Mesothelial cell of epicardium (in vitro differentiated cells): ENCODE measurements around the gene ANKMY1. TPM values are rescaled to one million over a fixed set of nuclear protein-coding genes. Genes with fewer than 3 reads are reported as not detected.

Source experiments
- DNase-seq, 2 experiments: peaks; one replicate each; pipeline ENCODE4 v3.0.0; 2021; ENCODE audit warnings: low spot score in 2 of 2; ENCODE audit not compliant: unreplicated experiment in 2 of 2
- H3K27ac Mint-ChIP-seq: 2 replicates; pipeline ENCODE4 v1.8.0; 2021; ENCODE audit warnings: mixed read lengths
- H3K27me3 Mint-ChIP-seq: 2 replicates; pipeline ENCODE4 v1.8.0; 2021; ENCODE audit warnings: low read depth, mixed read lengths
- H3K36me3 Mint-ChIP-seq: 2 replicates; pipeline ENCODE4 v1.8.0; 2021; ENCODE audit warnings: mixed read lengths
- H3K4me1 Mint-ChIP-seq: 2 replicates; pipeline ENCODE4 v1.8.0; 2021; ENCODE audit warnings: mixed read lengths
- H3K4me3 Mint-ChIP-seq: 2 replicates; pipeline ENCODE4 v1.8.0; 2021; ENCODE audit warnings: mild to moderate bottlenecking, moderate library complexity, mixed read lengths
- H3K9me3 Mint-ChIP-seq: 2 replicates; pipeline ENCODE4 v1.8.0; 2021; ENCODE audit warnings: mixed read lengths
- total RNA-seq: library from RNA; stranded (reverse); gene quantifications from 3 replicates; pipeline ENCODE4 v1.2.1, GENCODE V29; 2021
- TF ChIP-seq, protein P1 (sequence below): fragments of 200-600 bp; sonication (generic); IDR thresholded peaks from one replicate; pipeline ENCODE4 v1.5.0; 2021; ENCODE audit warnings: antibody characterized with exemption; ENCODE audit not compliant: unreplicated experiment

Gene ANKMY1
- total RNA-seq, 1 donor from 2014 or later = 29.8 TPM

DNA sequence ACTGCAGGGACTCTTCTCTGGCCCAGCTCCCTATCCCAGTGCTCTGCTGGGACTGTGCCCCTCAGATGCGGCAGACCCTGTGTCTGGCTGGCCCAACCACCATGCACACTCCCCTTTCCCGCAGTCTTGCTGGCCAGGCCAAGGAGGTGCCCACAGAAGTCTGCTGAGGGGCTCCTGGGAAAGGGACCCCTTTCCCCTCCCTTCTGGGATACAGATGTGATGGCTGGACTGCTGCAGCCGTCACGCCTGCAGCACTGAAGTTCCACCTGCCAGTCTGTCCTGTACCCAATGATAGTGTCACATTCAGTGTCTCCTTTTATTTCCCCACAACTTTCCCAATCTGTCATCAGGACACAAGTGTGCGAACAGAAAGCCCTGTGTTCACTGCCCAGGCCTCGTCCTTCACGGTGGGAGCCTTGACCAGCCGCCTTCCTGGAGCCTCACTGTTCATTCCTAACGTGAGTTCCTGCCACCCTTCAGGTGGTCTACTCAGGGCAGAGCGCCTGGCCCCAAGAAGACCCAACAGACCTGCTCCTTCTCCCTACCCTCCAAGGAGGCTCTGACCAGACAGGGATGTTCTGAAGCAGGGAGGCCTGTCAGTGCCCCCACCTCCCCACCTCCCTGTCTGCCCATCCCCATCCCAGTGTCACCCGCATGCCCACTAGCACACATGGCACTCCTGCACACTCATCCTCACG, 47.1 kb downstream of the ANKMY1 start:
- H3K27me3 Mint-ChIP-seq = no peaks in the 10 kb centered on the region
- no peak overlapping the region for H3K4me3 Mint-ChIP-seq
- no peak overlapping the region for H3K27ac Mint-ChIP-seq
- peaks cover 13% of the 10 kb centered on the region for H3K36me3 Mint-ChIP-seq
- no peak for DNase-seq
- no peaks in the 10 kb centered on the region for H3K9me3 Mint-ChIP-seq
- TF ChIP-seq, protein P1, sequence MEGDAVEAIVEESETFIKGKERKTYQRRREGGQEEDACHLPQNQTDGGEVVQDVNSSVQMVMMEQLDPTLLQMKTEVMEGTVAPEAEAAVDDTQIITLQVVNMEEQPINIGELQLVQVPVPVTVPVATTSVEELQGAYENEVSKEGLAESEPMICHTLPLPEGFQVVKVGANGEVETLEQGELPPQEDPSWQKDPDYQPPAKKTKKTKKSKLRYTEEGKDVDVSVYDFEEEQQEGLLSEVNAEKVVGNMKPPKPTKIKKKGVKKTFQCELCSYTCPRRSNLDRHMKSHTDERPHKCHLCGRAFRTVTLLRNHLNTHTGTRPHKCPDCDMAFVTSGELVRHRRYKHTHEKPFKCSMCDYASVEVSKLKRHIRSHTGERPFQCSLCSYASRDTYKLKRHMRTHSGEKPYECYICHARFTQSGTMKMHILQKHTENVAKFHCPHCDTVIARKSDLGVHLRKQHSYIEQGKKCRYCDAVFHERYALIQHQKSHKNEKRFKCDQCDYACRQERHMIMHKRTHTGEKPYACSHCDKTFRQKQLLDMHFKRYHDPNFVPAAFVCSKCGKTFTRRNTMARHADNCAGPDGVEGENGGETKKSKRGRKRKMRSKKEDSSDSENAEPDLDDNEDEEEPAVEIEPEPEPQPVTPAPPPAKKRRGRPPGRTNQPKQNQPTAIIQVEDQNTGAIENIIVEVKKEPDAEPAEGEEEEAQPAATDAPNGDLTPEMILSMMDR = no peak
- H3K4me1 Mint-ChIP-seq = peaks cover 2% of the 10 kb centered on the region

DNA sequence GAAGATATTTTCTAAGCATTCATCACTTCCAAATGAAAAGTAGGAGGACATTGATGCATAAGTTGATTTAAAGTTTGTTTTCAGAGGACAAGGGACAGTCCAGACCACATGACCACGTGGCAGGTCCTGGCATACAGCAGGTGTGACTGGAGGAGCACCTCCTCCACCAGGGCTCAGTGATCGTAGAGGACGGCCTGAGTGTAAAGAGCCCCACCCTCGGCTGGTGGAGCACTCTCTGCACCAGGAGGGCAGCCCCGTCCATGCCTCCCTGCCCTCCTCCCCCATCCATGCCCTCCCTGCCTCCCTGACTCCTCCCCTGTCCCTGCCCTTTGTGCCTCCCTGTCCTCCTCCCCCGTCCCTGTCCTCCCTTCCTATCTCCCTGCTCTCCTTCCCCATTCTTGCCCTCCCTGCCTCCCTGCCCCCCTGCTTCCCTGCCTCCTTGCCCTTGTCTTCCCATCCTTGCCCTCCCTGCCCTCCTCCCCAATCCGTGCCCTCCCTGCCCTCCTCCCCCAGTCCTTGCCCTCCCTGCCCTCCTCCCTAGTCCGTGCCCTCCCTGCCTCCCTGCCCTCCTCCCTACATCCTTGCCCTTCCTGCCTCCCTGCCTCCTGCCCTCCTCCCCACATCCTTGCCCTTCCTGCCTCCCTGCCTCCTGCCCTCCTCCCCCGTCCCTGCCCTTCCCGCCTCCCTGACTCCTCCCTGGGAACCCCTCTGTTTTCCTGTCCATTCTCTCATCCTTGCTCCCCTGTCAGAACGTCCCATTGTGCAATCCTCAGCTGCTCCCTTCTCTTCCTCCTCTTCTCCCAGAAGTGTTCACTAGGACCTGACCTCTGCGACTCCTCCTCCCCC, 47.9 kb downstream of the ANKMY1 start:
- TF ChIP-seq, protein P1 = no peak
- H3K27me3 Mint-ChIP-seq = no peaks in the 10 kb centered on the region
- peaks cover 2% of the 10 kb centered on the region for H3K4me1 Mint-ChIP-seq
- no peak overlapping the region for H3K4me3 Mint-ChIP-seq
- H3K36me3 Mint-ChIP-seq = peaks cover 13% of the 10 kb centered on the region
- no peak for DNase-seq
- no peak overlapping the region for H3K27ac Mint-ChIP-seq
- no peaks in the 10 kb centered on the region for H3K9me3 Mint-ChIP-seq

DNA sequence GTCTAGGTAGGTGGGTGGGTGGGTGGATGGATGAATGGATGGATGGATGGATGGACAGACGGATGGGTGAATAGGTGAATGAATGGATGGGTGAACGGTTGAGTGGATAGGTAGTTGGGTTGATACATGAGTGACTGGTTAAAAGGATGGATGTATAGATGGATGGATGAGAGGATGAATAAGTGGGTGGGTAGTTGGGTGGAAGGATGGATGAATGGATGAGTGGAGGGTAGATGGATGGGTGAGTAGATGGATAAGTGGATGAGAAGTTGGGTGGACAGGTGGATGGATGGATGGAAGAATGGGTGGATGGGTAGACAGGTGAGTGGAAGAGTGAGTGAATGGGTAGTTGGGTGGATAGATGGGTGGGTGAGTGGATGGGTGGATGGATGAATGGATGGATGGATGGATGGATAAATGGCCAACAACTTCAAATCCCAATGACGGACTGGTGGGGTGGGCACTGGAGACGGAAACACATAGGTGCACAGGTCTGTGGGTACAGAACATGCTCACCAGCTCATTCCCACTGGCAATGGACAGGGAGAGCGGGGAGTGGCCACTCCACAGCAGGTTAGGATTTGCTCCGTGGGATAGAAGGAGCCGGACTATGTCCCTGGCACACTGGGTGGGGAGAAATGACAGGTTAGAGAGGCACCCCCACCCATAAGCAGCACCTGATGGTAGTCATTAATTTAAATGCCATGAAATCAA, 48.8 kb downstream of the ANKMY1 start:
- peaks cover 13% of the 10 kb centered on the region for H3K36me3 Mint-ChIP-seq

DNA sequence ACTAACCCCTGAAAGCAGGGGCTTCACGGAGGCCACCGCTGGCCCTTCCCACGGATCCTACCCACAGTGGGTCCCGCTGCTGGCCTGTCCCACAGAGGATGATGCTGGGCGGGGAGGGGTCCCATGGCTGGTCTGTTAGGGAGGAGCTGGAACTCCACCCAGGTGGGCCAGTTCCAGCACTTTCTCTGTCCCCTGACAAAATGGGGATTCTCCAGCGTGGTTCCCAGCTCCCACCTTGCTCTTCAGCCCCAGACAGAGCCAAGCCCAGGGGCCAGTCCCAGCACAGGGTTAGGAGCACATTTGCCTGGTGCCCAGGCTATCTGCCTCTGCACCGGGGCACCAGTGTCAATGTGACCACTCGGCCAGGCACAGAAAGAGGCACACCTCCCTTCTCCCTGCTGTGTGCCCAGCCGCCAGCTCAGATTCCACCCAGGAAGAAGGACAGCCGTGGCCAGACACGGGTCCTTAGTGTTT, 50.0 kb downstream of the ANKMY1 start:
- Mint-ChIP-seq H3K9me3 (no peaks in the 10 kb centered on the region), H3K27ac (no peak overlapping the region), H3K36me3 (peaks cover 13% of the 10 kb centered on the region), H3K27me3 (no peaks in the 10 kb centered on the region), H3K4me1 (no peaks in the 10 kb centered on the region), H3K4me3 (no peak overlapping the region)
- TF ChIP-seq, protein P1 = no peak
- DNase-seq = no peak

More for the DNA sequence above, 48.8 kb downstream of the ANKMY1 start:
- Mint-ChIP-seq H3K27ac (no peak overlapping the region), H3K4me3 (no peak overlapping the region), H3K4me1 (peaks cover under 1% of the 10 kb centered on the region), H3K27me3 (no peaks in the 10 kb centered on the region), H3K9me3 (no peaks in the 10 kb centered on the region)
- no peak for DNase-seq
- TF ChIP-seq, protein P1 = no peak

DNA sequence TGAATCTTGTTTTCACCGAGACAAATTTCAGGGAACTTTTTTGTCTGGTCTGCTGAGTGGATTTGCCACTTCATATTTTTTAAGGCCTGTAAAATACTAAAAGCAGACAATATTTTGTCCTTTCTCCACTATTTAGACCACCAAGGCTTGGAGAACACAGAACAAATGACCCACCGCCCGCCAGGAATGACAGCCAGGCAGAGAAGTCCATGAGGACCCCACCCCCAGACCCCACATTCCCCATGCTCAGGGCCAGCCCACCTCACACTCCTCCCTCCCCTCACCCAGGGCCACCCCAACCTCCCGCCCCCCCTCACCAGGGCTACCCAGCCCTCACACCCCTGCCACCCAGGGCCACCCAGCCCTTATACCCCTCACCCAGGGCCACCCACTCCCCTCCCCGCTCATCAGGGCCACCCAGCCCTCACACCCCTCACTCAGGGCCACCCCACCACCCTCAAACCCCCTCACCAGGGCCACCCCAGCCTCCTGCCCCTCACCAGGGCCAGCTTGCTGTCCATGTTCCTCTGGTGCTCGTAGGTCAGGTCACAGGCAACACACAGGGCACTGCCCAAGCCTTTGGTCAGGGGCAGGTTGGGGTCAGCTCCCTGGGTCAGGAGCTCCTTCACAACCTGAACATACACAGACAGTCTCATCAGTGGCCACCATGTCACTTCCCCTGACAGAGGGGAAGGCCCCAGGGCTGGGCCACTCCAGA, 50.6 kb downstream of the ANKMY1 start:
- Mint-ChIP-seq H3K36me3 (peaks cover 13% of the 10 kb centered on the region), H3K9me3 (no peaks in the 10 kb centered on the region), H3K27me3 (no peaks in the 10 kb centered on the region), H3K4me3 (no peak overlapping the region), H3K27ac (no peak overlapping the region), H3K4me1 (no peaks in the 10 kb centered on the region)
- no peak for DNase-seq
- TF ChIP-seq, protein P1 = no peak
